ENCODE measurements around the gene TTC28.
A peak's percentile ranks its signal among the peaks of the same experiment; 100 is the strongest.

TTC28 gene

DNA sequence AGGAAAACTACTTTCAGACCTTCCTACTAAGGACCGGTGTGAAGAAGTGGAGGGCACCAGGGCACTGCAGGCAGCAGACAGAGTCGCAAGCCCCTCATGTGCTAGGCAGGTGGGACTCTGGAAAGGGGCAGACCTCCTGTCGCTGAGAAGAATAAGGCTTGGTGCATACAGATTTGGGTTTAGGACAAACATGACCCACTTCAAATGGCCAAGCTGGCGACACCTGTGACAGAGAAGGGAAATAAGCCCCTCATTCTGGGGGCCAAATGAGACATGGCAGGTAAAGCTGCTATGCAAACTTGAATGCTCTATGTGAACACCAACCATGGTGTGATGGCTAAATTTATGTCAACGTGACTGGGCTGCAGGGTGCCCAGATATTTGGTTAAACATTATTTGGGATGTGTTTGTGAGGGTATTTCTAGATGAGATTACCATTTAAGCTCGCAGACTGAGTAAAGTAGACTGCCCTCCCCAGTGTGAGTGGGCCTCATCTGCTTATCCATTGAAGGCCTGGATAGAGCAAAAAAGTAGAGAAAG lies 648.2 kb downstream of the TTC28 start:
- DNase-seq, result no peak

DNA sequence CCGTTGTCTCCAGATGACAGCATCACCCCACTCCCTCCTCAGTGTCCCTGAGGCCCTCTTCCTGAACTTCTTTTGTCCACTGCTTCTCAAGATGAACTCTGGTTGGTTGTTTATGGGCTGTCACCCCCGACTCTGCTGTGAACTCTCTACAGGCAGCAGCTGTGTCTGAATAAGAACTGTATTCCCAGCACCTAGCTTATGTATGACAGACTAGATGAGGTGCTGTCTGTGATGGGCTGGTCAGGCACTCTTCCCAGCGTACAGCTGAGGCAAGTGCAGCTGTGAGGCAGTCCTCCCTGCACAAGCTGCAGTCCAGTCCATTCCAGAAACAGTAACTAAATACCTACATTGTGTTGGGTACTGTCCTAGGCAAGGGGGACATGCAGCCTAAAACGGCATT lies 649.2 kb downstream of the TTC28 start:
- DNase-seq, result no peak

DNA sequence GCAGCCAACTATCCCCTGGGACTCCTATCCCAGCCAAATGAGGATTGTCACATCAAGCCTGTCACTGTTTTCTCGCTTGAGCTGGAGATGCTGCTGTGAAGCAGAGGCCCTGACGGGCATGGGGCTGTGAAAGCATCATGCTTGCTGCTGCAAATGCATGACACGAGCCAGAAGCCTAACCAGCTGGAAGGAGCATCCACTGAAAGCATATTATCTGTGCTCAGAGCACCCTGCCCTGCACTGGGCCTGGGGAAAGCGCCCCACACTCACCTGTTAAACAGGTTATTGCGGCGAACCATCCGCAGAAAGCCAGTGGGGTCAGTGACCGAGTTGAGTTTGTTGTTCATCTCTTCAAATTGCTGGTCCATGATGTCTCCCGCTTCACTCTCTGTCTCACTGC lies 649.7 kb downstream of the TTC28 start:
- DNase-seq, result no peak

DNA sequence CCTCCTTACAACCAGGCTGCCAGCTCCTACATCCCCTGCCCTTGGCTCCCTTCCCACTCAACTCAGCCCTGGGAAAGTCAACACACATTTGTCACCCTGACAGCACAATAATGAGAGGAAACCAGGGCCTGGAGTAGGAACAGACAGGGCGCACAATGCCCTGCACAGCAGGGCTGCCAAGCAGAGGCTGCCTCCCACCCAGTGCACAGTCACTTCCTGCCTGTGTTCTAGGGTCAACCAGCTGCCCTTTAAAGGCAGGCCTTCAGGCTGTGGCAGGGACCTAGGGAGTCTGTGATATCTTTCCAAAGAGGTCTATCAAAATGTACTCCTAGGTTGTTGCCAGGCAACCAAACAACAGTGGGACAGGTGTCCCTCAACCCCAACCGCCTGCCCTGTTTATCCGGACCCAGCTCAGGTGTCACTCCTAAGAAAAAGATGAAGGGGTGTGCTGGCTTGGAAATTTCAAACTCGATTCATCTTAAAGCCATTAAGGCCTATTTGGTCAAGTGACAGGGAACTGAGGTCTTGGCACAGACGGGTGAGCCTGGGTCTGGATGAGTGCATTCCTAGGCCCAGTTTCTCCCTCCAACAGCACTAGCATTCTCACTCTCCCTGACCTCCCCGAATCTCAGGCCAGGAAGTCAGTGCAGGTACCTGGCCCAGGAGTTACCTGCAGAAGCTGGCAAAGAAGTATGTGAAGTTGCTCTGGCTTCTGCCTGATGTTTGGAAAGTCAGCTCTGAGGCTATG lies 650.3 kb downstream of the TTC28 start:
- DNase-seq, result no peak

GRCh38 chr22:28027453-28028448 lies 651.9 kb downstream of the TTC28 start:
- DNase-seq, result no peak

GRCh38 chr22:28025866-28026575 lies 653.6 kb downstream of the TTC28 start:
- no peak for DNase-seq

DNA sequence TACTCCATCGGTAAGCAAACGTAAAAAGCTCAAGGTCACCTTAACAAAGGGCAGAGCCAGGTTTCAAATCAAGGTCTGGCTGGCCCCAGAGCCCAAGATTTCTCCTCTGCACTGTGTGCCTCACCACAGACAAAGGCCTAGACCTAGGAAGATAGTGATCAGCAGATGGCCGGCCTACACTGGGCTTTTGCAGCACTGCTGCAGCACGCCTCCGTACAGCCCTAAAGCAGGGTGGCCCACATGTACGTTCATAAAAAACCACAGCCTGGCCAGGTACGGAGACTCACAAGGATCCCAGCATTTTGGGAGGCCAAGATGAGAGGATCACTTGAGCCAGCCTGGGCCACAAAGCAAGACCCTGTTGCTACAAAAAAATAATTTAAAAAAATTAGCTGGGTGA lies 654.3 kb downstream of the TTC28 start:
- DNase-seq, result no peak

- no peak for DNase-seq
Measured at GRCh38 chr22:28024422-28024888, 655.2 kb downstream of the TTC28 start.

GRCh38 chr22:28023774-28024173 lies 655.9 kb downstream of the TTC28 start:
- no peak for DNase-seq

DNA sequence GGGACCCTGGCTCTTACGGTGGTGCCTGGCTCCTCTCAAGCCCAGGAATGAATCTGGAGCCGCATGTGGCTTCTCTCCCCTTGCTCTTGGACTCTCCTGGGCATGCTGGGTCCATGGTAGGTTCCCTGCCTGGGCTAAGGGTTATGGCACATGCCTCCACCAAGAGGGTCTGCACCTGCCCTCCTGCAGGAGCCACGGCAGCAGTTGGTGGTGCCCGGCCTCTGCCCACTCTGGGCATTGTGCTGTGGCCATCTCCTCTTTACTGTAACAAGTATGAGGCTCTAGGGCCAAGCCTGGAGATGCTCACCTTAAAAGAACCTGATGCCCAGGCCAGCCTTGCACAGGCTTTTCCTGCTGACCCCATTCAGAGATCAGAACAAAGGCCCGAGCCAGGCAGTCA lies 656.6 kb downstream of the TTC28 start:
- no peak for DNase-seq

- DNase-seq, result no peak
Measured at GRCh38 chr22:28021998-28022660, 657.5 kb downstream of the TTC28 start.

DNA sequence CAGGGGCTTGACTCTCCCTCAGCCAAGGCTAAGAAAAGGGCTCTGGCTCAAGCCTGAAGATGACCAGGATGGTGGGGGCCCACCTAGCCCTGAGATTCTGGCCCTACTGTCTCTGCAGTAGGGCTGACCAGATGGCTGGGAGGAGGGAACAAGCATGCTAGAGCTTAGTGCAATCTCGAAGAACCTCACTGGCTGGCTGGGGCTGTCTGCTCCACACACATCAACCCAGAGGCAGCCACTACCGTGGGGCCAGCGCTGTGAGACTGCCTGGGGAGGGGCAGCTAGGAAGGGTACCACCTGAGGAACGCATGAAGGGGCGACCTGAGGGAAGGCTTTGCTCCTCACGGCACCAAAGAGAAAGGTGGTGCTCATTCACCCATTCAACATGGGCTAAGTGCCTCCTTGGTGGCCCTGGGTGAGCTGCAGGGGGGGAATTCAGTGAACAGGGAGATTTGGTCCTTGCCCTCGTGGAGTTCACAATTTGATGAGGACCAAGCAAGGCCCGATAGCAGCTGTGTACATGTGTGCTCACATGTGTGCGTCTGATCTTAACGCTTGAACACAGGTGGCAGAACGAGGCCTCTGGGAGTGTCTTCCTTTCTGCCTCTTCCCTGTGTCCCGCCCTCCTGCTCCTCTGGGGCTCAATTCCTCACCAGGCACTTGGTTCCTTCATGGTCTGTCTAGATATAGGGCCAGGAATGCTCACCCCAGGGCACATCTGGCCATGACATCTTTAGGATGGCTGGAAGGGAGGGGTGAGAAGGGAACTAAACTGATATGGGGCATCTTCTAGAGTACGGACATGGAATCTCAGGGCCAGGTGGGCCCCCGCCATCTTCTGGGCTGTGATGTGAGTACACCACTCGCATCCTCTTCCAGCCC lies 658.3 kb downstream of the TTC28 start:
- DNase-seq, result no peak

- DNase-seq, result peak; percentile 52
Measured at GRCh38 chr22:28019881-28020861, 659.5 kb downstream of the TTC28 start.

GRCh38 chr22:28019360-28019759 lies 660.3 kb downstream of the TTC28 start:
- no peak for DNase-seq

GRCh38 chr22:28018461-28018927 lies 661.1 kb downstream of the TTC28 start:
- DNase-seq, result no peak

DNA sequence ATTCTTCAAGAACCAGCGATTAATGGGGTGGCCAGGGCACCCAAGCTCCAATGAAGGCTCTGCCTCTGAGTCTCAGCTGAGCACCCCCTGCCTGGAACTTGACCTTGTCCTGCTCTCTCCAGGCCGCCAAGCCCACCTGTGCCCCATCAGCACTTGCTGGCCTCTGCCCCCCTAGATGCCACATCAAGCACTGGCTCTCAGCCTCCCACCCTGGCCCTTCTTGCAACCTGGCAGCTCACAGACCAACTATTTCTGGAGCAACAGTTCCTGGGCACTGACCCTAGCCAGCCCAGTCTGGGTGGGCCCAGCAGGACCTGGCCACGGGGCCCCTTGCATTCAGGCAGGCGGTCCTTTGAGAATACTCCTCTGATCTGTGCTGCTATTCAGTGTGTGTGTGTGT lies 661.8 kb downstream of the TTC28 start:
- no peak for DNase-seq

DNA sequence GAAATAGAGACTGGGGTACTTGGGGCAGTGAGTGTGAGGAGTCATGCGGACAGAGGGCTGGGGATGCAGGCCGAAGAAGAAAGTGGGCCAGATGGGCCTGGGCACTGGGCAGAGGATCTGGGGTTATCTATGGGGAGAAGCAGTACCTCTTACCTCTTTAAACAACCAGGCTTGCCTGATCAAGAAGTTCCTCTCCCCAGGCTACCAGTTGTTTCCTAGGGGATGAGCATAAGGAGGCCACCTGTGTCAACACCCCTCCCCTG lies 662.2 kb downstream of the TTC28 start:
- no peak for DNase-seq

- no peak for DNase-seq
Measured at GRCh38 chr22:28016781-28017557, 662.7 kb downstream of the TTC28 start.

Measured in CD4-positive, alpha-beta T cell treated with Interleukin-12 subunit alpha and Interleukin-12 subunit beta, for 1 hour (primary cell).